H1 (cell line): ENCODE results near the gene ADARB2.

ENCODE experiments used
- CHD1 ChIP-seq: IDR thresholded peaks from 2 replicates; pipeline ENCODE4 v1.6.1; 2012; ENCODE audit warnings: low read depth, low read length, improper control_type of control experiment
- RAD21 ChIP-seq, 2 experiments: IDR thresholded peaks in 1 of 2; conservative IDR thresholded peaks in 1 of 2; 2 replicates each; pipeline ENCODE4 v1.6.1; 2011; ENCODE audit warnings: low read depth in 2 of 2, low read length in 2 of 2, improper control_type of control experiment in 1 of 2, inconsistent platforms in 1 of 2, mild to moderate bottlenecking in 1 of 2, moderate library complexity in 1 of 2
- SUZ12 ChIP-seq: fragments of 200-600 bp; sonication (generic); IDR thresholded peaks from 2 replicates; pipeline ENCODE4 v1.6.1; 2012; ENCODE audit warnings: mild to moderate bottlenecking, inconsistent platforms, low read length, moderate library complexity, mixed read lengths
- YY1 ChIP-seq: IDR thresholded peaks from 2 replicates; pipeline ENCODE4 v1.6.1; 2011; ENCODE audit warnings: low read depth, mild to moderate bottlenecking, low read length
- TF ChIP-seq, protein P1 (sequence below), 3 experiments: IDR thresholded peaks; 1 replicate in 2 of 3; 2 replicates in 1 of 3; pipeline versions ENCODE4 v1.5.1 to v1.6.1; 2011; ENCODE audit warnings: low read length in 3 of 3, mild to moderate bottlenecking in 3 of 3, inconsistent platforms in 2 of 3, low read depth in 1 of 3, moderate library complexity in 1 of 3; ENCODE audit not compliant: insufficient read depth in 1 of 3; ENCODE audit errors: control extremely low read depth in 1 of 3

GRCh38 chr10:1373287-1373686, 364.0 kb downstream of the ADARB2 start:
- TF ChIP-seq CHD1 (no peak), YY1 (no peak), SUZ12 (no peak), RAD21 (IDR thresholded peaks at IDR 0.05 in 1 of 2, conservative IDR thresholded peaks at IDR 0.05 in 1 of 2; ENCODE audit: low read depth in 2 of 2, low read length in 2 of 2) (no peak)
- TF ChIP-seq, protein P1, sequence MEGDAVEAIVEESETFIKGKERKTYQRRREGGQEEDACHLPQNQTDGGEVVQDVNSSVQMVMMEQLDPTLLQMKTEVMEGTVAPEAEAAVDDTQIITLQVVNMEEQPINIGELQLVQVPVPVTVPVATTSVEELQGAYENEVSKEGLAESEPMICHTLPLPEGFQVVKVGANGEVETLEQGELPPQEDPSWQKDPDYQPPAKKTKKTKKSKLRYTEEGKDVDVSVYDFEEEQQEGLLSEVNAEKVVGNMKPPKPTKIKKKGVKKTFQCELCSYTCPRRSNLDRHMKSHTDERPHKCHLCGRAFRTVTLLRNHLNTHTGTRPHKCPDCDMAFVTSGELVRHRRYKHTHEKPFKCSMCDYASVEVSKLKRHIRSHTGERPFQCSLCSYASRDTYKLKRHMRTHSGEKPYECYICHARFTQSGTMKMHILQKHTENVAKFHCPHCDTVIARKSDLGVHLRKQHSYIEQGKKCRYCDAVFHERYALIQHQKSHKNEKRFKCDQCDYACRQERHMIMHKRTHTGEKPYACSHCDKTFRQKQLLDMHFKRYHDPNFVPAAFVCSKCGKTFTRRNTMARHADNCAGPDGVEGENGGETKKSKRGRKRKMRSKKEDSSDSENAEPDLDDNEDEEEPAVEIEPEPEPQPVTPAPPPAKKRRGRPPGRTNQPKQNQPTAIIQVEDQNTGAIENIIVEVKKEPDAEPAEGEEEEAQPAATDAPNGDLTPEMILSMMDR (IDR thresholded peaks at IDR 0.05; ENCODE audit: control extremely low read depth in 1 of 3, insufficient read depth in 1 of 3, low read depth in 1 of 3, low read length in 3 of 3) = no peak
